ENCODE measurements around the gene SLC1A2.

Gene SLC1A2

DNA sequence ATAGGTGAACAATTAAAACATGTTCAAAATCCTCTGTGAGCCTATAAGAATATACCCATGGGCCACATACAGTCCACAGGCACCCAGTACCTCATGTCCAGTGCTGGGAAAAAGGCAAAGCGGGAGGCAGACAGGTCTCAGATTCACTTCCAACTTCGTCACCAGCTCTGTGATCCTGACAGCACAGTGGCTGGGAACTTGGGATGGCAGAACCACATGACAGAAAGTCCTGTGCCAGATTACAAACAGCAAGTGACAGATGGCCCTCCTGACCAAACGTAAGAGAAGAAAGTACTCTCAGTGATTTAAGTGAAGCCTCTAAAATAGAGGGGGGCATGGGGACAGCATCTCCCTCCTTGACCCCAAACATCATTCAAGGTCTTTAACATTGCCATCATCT, 5.8 kb downstream of the SLC1A2 start:
- no peak for DNase-seq (ENCODE audit: low spot score)

DNA sequence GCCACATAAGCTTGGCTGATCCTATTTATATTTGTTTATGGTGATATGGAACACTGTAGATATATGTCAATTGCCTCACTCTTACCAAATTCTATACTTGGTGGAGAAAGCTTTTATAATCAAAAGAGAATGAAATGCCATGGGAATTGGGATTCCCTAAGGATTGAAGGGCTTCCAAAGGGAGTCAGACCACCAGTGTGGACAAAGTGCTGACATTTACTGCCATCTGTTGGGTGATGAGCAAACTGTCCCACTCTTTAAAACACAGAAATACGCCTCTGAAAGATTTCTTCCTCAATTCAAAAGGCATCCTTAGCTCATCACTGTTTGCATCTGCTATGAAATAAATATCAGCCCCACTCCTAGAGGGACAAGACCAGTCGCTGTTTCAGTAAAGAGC, 7.1 kb downstream of the SLC1A2 start:
- no peak for DNase-seq (ENCODE audit: low spot score)

- DNase-seq (ENCODE audit: low spot score): no peak
Measured at GRCh38 chr11:35407041-35407440, 12.3 kb downstream of the SLC1A2 start.

DNA sequence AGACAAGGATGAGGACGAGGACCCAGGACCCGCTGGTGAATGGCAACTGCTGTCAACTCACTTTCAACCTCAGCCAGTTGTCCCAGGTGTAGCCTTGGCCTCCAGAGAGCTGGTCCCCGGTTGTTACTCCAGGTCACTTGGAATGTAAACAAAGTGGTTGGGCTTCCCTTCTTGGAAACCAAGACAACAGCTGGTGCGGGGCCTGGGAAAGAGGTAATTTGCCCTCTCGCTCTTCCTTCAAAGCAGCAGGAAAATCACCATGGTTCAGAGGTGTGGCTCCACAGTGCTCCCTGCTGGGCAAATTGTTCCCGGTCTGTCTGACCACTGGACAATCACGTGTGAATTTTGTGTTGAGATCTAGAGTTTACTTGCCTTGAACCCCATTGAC, 15.0 kb downstream of the SLC1A2 start:
- no peak for DNase-seq (ENCODE audit: low spot score)

DNA sequence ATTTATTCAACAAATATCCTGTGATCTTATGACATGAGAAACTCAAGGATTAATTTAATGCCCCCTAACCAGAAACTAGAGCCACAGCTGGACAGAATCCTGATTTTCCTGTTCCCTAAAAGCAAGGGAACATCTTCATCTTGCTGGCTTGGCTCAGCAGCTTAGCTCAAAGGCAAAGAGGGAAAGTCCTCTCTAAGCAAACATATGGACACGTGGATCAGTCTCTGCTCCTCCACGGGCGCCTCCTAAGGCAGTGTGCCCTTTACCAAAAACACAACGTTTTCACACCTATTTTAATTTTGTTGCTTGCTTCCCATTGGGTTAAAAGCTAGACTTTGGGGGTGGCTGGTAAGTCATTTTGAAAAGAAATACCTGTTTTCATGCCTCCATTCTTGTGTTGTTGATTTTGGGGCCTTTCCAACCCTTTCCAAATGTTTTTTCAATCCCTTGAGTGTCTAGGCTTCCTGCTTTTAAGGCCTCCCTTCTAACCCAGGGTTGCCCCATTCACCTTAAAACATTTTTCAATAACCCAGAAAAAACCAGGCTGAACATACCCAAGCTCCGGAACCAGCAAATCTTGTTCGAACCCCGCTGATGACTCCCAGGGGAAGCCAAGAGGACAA, 15.5 kb downstream of the SLC1A2 start:
- no peak for DNase-seq (ENCODE audit: low spot score)

DNA sequence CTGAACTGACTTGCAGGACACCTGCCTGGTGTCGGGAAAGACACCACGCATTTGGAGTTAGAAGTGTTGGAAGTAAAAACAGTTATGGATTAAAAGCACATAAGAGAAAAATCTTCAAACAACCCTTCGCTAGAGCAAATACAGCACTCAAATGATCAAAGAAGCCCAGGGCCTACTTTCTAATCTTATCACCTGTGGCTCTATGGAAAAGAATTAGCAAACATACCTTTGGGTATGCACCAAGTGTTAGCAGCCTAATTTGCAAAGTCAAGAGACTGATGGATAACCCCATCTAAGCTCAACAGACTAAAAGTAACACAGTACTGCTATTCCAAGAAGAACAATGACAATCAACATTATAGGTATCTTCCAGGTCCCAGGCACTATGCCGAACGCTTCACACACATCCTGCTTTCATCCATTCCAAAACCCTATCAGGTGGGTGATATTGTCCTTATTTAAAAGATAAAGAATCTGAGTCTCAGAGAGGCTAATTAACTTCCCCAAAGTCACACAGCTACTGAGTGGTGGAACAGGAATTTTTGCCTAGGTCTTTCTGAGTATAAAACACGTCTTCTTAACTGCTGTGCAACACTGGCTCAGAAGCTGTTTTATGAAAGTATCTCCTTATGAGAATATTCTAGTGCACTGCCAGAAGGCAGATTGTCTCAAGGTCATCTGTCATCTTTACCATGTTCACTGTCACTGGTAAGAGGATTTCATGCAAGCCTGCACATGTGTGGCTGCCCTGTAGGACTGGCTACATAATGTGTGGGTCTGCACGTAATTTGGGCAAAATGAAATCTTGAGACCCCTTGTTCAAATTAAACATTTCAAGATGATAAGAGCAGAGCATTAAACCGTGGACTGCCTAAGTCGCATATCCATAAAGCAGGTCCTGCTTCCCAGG, 16.4 kb downstream of the SLC1A2 start:
- no peak for DNase-seq (ENCODE audit: low spot score)

- DNase-seq (ENCODE audit: low spot score): no peak
Measured at GRCh38 chr11:35398881-35399280, 20.5 kb downstream of the SLC1A2 start.

GRCh38 chr11:35394941-35395340, 24.4 kb downstream of the SLC1A2 start:
- DNase-seq (ENCODE audit: low spot score): no peak

DNA sequence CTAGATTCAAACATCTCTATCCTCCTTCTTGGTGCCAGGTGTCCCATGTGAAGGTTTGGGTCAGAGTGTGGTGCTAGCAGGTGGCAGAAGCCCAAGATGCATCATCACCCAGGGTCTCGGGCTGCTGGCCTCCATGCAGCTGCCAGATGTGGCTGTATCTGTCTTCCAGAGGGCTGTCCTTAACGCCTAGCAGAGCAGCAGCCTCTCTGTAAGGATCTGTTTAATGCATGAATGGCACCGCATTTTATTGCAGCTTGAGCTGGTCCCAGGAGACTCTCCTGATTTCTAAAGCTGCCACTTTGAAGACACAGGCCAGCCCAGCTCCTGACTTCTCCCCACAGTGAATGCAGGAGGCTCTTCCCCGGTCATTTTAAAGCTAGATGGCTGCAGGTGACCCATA, 26.3 kb downstream of the SLC1A2 start:
- no peak for DNase-seq (ENCODE audit: low spot score)

DNA sequence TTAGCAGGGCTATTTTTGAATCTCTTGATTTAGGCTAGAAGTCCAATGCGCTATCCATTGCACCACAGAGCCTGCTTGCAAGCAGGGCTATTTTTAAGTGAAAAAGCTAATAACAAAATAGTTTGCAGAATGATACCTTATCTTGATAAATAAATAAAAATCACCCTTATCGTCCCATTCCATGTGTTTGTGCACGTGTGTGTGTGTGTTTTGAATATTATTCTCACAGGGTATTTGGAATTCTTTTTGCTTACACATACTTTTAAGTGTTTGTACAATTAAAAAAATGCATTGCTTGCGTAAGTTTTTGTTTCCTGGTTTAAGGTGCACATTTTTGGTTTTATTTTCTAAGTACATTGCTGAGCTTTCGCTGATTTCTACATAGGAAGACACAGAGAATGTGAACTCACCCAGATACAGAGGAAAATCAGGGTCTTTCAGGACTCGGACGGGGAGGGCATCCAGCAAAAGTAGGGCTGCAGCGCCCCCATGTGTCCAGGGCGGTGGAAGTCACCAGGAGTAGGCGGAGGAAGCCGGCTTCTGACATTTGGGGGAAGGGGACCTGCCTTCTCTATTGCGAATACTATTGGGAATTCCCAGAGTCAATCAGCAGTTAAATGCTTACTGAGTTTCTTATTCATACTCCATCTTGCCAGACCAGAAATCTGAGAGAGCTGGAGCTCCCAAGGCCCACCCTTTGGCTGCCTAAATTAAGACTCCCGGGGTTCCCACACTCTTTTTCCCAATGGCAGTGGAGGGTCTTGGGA, 27.3 kb downstream of the SLC1A2 start:
- DNase-seq (ENCODE audit: low spot score): peak; percentile 74

- no peak for DNase-seq (ENCODE audit: low spot score)
Measured at GRCh38 chr11:35390737-35391682, 28.3 kb downstream of the SLC1A2 start.

DNA sequence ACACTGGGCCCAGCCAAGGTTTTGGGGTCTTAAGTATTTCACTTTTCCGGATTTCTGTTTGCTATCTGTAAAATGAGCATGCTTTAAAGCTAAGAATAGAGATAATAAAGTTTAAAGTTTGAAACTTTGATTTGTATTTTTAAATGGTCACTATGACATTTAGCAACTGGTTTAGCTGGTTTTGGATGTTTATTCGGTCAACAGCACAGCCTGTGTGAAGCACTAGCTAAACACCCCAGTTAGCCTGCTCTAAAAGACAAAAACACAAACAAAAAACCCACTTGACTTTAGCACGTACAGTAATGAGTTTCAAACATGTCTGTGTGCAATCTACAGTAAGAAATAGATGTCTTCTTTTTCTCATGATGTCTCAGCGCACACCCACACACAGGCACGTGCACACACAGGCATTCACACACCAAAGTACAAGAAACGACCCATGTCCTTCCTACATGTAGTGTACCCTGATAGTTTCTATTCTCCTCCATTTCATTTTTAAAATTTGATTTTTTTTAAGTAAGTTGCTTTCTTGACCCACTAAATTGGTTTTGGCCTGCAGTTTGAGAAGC, 29.4 kb downstream of the SLC1A2 start:
- no peak for DNase-seq (ENCODE audit: low spot score)

DNA sequence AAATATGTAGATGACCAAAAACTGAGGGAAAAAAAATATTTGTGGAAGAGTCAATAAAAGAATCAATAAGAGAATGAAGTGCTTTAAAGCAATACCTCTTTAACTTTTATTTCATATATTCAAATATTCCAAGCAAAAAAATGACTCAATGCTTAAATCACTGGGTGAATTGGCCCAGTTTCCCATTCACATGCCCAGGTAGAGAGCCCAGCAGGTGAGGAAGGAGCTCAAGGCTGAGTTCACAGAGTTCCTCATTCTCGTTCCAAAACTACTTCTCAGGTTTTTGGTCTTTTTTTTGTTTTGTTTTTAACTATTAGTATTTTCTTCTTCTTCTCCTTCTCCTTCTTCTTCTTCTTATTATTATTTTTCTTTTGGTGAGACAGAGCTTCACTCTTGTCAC, 30.2 kb downstream of the SLC1A2 start:
- DNase-seq (ENCODE audit: low spot score): no peak

- DNase-seq (ENCODE audit: low spot score): no peak
Measured at GRCh38 chr11:35388061-35388460, 31.3 kb downstream of the SLC1A2 start.

- DNase-seq (ENCODE audit: low spot score): no peak
Measured at GRCh38 chr11:35387111-35387982, 32.0 kb downstream of the SLC1A2 start.

DNA sequence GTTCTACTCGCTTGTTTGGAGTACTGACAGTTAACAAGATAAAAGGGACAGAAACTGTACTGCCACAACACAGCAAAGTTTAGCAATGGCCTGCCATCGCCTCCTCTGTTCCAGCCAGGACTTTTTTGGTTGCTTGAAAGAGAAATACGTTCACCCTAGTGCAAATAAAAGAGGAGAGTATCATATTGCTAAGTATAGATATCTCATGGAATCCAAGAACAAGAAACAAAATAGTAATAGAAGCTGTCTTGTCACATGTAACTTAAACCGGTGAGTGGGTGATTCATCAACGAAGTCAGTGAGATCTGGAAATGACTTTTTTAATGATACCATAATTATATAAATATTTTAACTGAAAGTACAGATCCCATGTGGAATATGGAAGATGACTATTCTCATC, 35.4 kb downstream of the SLC1A2 start:
- DNase-seq (ENCODE audit: low spot score): no peak

DNA sequence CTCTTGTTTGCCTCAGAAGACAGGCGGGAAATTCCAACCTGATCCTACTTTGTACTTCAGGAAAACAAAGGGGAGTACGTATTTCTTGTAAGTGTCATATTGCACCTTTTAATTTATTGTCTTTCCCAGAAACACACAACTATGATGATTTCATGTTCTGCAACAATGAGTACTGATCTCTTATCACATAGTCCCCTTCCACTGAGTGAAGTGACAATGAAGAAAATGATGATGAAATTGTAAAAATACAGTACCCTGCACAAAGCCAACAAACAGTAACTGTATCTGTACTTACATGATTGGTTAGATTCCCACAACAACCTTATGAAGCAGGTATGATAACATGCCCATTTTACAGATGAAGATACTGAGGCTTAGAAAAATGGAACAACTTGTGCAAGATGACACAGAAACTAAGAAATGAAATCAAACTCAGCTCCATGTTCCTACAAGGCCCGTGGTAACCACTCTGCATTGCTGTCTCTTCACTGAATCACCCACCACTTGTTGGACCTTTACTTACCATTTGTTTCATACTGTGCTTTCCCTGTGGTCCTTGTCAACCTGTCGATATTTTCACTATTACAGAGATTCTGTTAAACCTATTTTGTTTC, 37.5 kb downstream of the SLC1A2 start:
- DNase-seq (ENCODE audit: low spot score): no peak

GRCh38 chr11:35380603-35381002, 38.8 kb downstream of the SLC1A2 start:
- no peak for DNase-seq (ENCODE audit: low spot score)

DNA sequence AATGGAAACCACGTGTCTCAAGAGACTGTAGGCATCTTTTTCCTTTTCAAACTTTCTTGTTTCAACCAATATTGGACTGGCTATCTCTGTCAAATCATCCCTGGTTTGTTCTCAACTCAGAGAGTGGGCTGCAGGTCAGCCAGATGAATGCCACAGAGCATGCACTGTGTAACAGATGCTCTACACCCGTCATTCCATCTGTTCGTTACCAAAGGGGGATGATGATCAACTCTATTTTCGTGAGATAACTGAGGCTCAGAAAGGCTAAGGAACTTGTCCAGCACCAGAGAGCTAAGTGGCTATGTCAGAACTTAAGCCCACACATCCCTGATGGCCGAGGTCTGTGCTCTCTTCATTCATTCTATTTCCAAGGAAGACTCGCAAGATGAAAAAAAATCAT, 42.1 kb downstream of the SLC1A2 start:
- DNase-seq (ENCODE audit: low spot score): no peak

DNA sequence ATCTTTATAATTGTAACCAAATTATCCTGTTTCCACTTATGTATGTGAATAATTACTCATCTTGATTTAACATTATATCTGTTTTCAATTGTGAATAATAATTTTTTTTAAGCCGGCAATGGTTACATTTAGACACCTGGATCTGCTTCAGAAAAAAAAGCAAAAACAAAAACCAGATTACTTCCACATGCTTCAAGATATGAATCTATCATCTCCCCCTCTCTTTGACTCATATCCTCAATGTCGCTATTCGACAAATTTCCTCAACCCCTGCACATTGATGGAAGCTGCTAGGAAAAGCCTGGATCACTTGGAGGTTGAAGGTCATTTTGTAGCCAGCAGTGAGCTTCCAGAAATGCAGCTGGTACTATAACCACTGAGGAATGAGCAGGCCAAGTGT, 42.7 kb downstream of the SLC1A2 start:
- no peak for DNase-seq (ENCODE audit: low spot score)
